Activated CD4-positive, alpha-beta memory T cell treated with anti-CD3 and anti-CD28 coated beads for 36 hours (primary cell): ENCODE results near the gene SMTNL1. TPM values are rescaled to one million over a fixed set of nuclear protein-coding genes. Genes with fewer than 3 reads are reported as not detected.

Experiments
- CTCF ChIA-PET: fragments of 350-600 bp; sonication (Branson Sonifier 250); formaldehyde crosslinking; loops from one replicate; lab custom pipeline; 2021; ENCODE audit warnings: antibody characterized with exemption, inconsistent platforms; lab: Charles Lee
- POLR2A ChIA-PET: fragments of 350-600 bp; sonication (Branson Sonifier 250); formaldehyde crosslinking; loops from one replicate; lab custom pipeline; 2021; ENCODE audit warnings: antibody characterized with exemption; lab: Charles Lee
- DNase-seq: peaks from one replicate; pipeline ENCODE4 v3.0.0-alpha.2; 2020
- H3K27ac Mint-ChIP-seq: one replicate; pipeline ENCODE4 v1.8.0; 2021; ENCODE audit warnings: mixed read lengths
- H3K27me3 Mint-ChIP-seq: one replicate; pipeline ENCODE4 v1.8.0; 2021; ENCODE audit warnings: mixed read lengths
- H3K36me3 Mint-ChIP-seq: one replicate; pipeline ENCODE4 v1.8.0; 2021; ENCODE audit warnings: mixed read lengths
- H3K4me1 Mint-ChIP-seq: one replicate; pipeline ENCODE4 v1.8.0; 2021; ENCODE audit warnings: low read depth, mixed read lengths
- H3K4me3 Mint-ChIP-seq: one replicate; pipeline ENCODE4 v1.8.0; 2021; ENCODE audit warnings: mild to moderate bottlenecking, mixed read lengths
- H3K9me3 Mint-ChIP-seq: one replicate; pipeline ENCODE4 v1.8.0; 2021; ENCODE audit warnings: mixed read lengths
- intact Hi-C: fragments of 100-400 bp; cut with micrococcal nuclease; formaldehyde crosslinking; loops from one replicate; pipeline ENCODE4 v1.15.1; 2023
- total RNA-seq, 2 experiments: library from RNA; stranded (reverse); gene quantifications; one replicate each; pipeline ENCODE4 v1.2.3, GENCODE V29; 2021

The SMTNL1 gene
- total RNA-seq, 2 experiments from 2014 or later, result not detected

DNA sequence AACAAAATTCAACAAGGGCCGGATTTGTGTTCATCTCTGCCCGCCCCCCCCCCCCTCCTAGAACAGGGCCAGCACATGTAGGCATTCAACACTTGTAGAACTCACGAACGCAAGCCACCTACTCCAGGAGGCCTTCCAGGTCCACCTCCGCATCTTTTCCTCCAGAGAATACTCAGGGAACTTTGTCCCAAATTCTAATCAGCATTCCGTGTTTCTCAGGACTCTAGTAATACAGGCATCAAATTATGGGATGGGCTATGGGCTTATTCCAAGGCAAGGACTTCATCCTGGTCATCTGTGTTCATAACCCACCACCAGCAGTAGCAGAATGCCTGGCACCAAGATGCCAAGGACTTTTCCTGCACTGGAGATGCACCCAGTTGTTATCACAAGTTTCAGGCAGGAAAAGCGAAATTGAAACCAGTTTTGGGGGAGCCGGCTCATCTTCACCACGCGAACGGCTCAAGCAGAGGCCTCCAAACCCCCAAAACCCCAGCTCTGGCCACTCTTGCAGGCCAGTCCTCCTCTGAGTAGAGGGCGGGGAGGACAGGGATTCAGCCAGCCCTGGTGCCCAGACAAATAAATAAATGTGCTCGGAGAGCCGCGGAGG, 29.6 kb downstream of the SMTNL1 start:
- ChIA-PET CTCF (interaction anchor here (0.8 to 5.9 kb wide), 19 partner anchors 20 to 243 kb away, joined by 3 to 104 read pairs (median 9); partner anchors contain the start of genes RTN4RL2, SLC43A1, TNKS1BP1 and YPEL4), POLR2A (interaction anchor here (1.2 kb wide), 2 partner anchors 72 to 78 kb away, joined by 3 to 4 read pairs; no protein-coding TSS in a partner anchor)
- intact Hi-C loops, result loop anchor here (1.0 to 5.0 kb wide), 6 partner anchors 37 to 1011 kb away; partner anchors contain the start of genes MED19, P2RX3, SELENOH and SSRP1
- H3K4me1 Mint-ChIP-seq, result peaks cover 38% of the 10 kb centered on the region
- H3K36me3 Mint-ChIP-seq, result peaks cover 20% of the 10 kb centered on the region
- H3K27me3 Mint-ChIP-seq, result no peaks in the 10 kb centered on the region
- peak overlapping the region; percentile 98 for H3K27ac Mint-ChIP-seq
- H3K9me3 Mint-ChIP-seq, result no peaks in the 10 kb centered on the region
- peak overlapping the region; percentile 92 for H3K4me3 Mint-ChIP-seq
- DNase-seq, result peak; percentile 44

DNA sequence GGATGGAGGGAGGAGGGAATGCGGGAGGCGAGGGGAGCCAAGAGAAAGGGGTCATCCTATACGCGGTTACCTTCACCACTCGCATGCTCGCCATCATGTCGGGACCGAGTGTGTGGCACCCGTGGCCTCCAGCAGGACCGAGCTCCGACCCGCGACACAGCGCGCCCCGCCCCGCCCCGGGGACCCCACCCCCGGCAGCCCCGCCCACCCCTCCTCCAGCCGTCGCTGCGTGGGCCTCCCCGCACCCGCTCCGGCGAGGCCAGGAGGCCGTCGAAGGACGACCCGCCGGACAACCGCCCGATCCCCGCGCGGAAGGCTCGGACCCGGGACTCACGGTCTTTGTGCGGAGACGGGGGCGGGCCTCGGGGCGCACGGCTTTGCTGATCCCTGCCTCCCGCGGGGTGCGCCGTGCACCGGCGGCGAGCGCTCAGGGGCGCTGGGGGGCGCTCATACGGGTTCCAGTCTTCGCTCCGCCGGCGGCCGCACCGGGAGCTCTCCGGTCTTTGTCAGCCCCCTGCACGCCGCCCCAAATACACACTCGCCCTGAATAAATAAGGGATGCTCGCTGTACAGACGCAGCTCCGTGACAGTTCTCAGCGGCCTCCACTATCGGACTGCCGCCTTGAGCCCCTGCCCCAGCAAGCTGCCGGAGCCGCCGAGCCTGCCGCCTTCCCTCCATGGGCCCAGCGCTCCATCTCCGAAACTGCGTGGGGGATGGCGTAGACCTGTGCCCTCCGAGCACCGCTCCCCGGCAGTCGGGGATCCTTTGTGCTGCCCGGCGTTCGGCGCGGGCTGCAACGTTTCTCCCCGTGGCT, 30.3 kb downstream of the SMTNL1 start, which contains the start of gene UBE2L6:
UBE2L6 (minus strand) TSS at position 158 of the 815 bp plus-strand sequence; CDS start at position 97, 61 bp downstream.
- intact Hi-C loops, result loop anchor here (1.0 to 5.0 kb wide), 6 partner anchors 74 to 955 kb away; partner anchors contain the start of genes P2RX3 and SSRP1
- CTCF ChIA-PET, result interaction anchor here (0.6 to 5.9 kb wide), 29 partner anchors 20 to 243 kb away, joined by 3 to 104 read pairs (median 4); partner anchors contain the start of genes RTN4RL2, SLC43A1, TNKS1BP1 and YPEL4
- Mint-ChIP-seq H3K27me3 (no peaks in the 10 kb centered on the region), H3K9me3 (no peaks in the 10 kb centered on the region), H3K27ac (peak within 1 kb of the TSS; percentile 98), H3K36me3 (peaks cover 19% of the 10 kb centered on the region), H3K4me3 (peak within 1 kb of the TSS; percentile 92), H3K4me1 (peaks cover 31% of the 10 kb centered on the region)
- DNase-seq, result peak; percentile 70
- POLR2A ChIA-PET, result interaction anchor here (0.5 to 1.2 kb wide), 5 partner anchors 71 to 181 kb away, joined by 3 to 4 read pairs (median 3); no protein-coding TSS in a partner anchor

- Mint-ChIP-seq H3K4me3 (peak overlapping the region; percentile 92), H3K4me1 (peaks cover 28% of the 10 kb centered on the region), H3K27me3 (no peaks in the 10 kb centered on the region), H3K9me3 (no peaks in the 10 kb centered on the region), H3K36me3 (peaks cover 18% of the 10 kb centered on the region), H3K27ac (peak overlapping the region; percentile 89)
- intact Hi-C loops, result loop anchor here (1.0 to 5.0 kb wide), 6 partner anchors 73 to 954 kb away; partner anchors contain the start of genes P2RX3 and SSRP1
- DNase-seq, result peak; percentile 94
- ChIA-PET CTCF (interaction anchor here (0.5 to 5.9 kb wide), 27 partner anchors 21 to 244 kb away, joined by 3 to 104 read pairs (median 5); partner anchors contain the start of genes RTN4RL2, SLC43A1, TNKS1BP1 and YPEL4), POLR2A (interaction anchor here (0.9 to 1.2 kb wide), 5 partner anchors 71 to 144 kb away, joined by 3 to 4 read pairs (median 3); no protein-coding TSS in a partner anchor)
These were observed 31.0 kb downstream of the SMTNL1 start for GRCh38 chr11:57568330-57568766.

GRCh38 chr11:57571606-57572005, 34.2 kb downstream of the SMTNL1 start:
- no peak for DNase-seq
- peaks cover 7% of the 10 kb centered on the region for H3K4me1 Mint-ChIP-seq
- POLR2A ChIA-PET, result no interaction called here
- intact Hi-C loops, result no loop called here
- peaks cover 2% of the 10 kb centered on the region for H3K27me3 Mint-ChIP-seq
- H3K4me3 Mint-ChIP-seq, result no peak overlapping the region
- peaks cover 8% of the 10 kb centered on the region for H3K36me3 Mint-ChIP-seq
- H3K27ac Mint-ChIP-seq, result no peak overlapping the region
- CTCF ChIA-PET, result interaction anchor here (1.0 to 5.9 kb wide), 5 partner anchors 45 to 229 kb away, joined by 3 to 104 read pairs (median 5); no protein-coding TSS in a partner anchor
- no peaks in the 10 kb centered on the region for H3K9me3 Mint-ChIP-seq

- intact Hi-C loops, result no loop called here
- CTCF ChIA-PET, result interaction anchor here (0.9 kb wide), 1 partner anchor 227 kb away, joined by 3 read pairs; no protein-coding TSS in a partner anchor
- Mint-ChIP-seq H3K4me3 (no peak overlapping the region), H3K36me3 (no peaks in the 10 kb centered on the region), H3K9me3 (no peaks in the 10 kb centered on the region), H3K4me1 (peaks cover under 1% of the 10 kb centered on the region), H3K27ac (no peak overlapping the region), H3K27me3 (peaks cover 3% of the 10 kb centered on the region)
- POLR2A ChIA-PET, result no interaction called here
- no peak for DNase-seq
These were observed 36.7 kb downstream of the SMTNL1 start for GRCh38 chr11:57574061-57574460.

DNA sequence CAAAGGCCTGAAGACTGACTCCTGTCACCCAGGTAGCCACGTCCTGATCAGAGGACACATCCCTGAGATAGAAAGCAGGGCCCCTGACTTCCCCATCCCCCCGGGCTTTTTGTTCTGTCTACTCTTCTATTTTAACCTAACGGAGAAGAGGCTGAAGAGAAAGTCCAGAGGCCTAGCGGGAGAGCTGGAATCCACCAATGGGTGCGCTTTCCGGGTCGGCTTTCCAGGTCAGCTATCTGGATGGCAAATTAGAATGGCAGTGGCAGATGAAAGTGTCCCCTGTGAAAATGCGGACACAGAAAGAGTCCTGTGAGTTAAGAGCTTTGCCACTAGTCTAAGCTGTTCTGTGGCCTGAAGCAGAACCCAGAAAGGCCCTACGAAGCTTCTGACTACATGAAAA, 46.9 kb downstream of the SMTNL1 start:
- CTCF ChIA-PET, result no interaction called here
- no peak overlapping the region for H3K4me3 Mint-ChIP-seq
- H3K4me1 Mint-ChIP-seq, result no peaks in the 10 kb centered on the region
- no peak for DNase-seq
- no peak overlapping the region for H3K27ac Mint-ChIP-seq
- H3K9me3 Mint-ChIP-seq, result no peaks in the 10 kb centered on the region
- POLR2A ChIA-PET, result no interaction called here
- intact Hi-C loops, result no loop called here
- H3K27me3 Mint-ChIP-seq, result peaks cover 2% of the 10 kb centered on the region
- H3K36me3 Mint-ChIP-seq, result no peaks in the 10 kb centered on the region

GRCh38 chr11:57585301-57585700, 47.9 kb downstream of the SMTNL1 start:
- no peak overlapping the region for H3K4me3 Mint-ChIP-seq
- DNase-seq, result no peak
- no peaks in the 10 kb centered on the region for H3K36me3 Mint-ChIP-seq
- H3K4me1 Mint-ChIP-seq, result no peaks in the 10 kb centered on the region
- POLR2A ChIA-PET, result no interaction called here
- no peaks in the 10 kb centered on the region for H3K9me3 Mint-ChIP-seq
- intact Hi-C loops, result no loop called here
- no peak overlapping the region for H3K27ac Mint-ChIP-seq
- CTCF ChIA-PET, result no interaction called here
- H3K27me3 Mint-ChIP-seq, result peaks cover 2% of the 10 kb centered on the region

DNA sequence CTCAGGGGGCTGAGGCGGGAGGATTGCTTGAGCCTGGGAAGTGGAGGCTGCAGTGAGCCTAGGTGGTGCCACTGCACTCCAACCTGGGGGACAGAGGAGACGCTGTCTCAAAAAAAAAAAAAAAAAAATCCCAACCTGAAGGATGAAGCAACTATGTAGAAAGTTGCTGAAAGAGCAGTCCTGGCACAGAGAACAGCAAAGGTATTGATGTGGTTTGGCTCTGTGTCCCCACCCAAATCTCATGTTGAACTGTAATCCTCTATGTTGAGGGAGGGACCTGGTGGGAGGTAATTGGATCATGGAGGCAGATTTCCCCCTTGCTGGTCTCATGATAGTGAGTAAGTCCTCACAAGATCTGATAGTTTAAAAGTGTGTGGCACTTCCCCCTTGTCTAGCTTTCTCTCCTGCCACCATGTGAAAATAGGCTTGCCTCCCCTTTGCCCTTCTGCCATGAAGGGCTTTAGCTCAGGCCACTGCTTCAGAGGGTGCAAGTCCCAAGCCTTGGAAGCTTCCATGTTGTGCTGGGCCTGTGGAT, 49.4 kb downstream of the SMTNL1 start:
- DNase-seq, result no peak
- Mint-ChIP-seq H3K36me3 (no peaks in the 10 kb centered on the region), H3K9me3 (no peaks in the 10 kb centered on the region), H3K4me1 (no peaks in the 10 kb centered on the region), H3K27me3 (peaks cover 5% of the 10 kb centered on the region), H3K4me3 (no peak overlapping the region), H3K27ac (no peak overlapping the region)
- CTCF ChIA-PET, result no interaction called here
- POLR2A ChIA-PET, result no interaction called here
- intact Hi-C loops, result no loop called here

DNA sequence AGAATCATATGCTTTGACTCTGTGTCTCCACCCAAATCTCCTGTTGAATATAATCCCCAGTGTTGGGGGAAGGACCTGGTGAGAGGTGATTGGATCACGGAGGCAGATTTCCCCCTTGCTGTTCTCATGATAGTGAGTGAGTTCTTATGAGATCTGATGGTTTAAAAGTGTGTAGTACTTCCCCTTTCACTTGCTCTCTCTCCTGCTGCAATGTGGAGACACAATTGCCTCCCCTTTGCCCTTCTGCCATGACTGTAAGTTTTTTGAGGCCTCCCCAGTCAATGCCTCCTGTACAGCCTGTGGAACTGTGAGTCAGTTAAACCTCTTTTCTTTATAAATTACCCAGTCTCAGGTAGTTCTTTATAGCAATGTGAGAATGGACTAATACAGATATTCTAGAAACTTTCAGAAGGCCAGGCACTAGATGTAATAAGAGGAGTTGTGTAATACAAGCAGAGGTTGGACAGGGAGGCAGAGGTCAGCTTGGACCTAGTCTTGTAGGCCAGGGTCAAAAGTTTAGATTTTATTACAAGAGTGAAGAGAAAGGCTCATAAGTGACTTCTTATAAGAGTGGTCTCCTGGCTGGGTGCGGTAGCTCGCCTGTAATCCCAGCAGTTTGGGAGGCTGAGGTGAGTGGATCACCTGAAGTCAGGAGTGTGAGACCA, 50.8 kb downstream of the SMTNL1 start:
- H3K27ac Mint-ChIP-seq, result no peak overlapping the region
- H3K4me1 Mint-ChIP-seq, result no peaks in the 10 kb centered on the region
- no peak for DNase-seq
- H3K36me3 Mint-ChIP-seq, result no peaks in the 10 kb centered on the region
- no peak overlapping the region for H3K4me3 Mint-ChIP-seq
- peaks cover 4% of the 10 kb centered on the region for H3K27me3 Mint-ChIP-seq
- no peaks in the 10 kb centered on the region for H3K9me3 Mint-ChIP-seq
- CTCF ChIA-PET, result no interaction called here
- intact Hi-C loops, result no loop called here
- POLR2A ChIA-PET, result no interaction called here

DNA sequence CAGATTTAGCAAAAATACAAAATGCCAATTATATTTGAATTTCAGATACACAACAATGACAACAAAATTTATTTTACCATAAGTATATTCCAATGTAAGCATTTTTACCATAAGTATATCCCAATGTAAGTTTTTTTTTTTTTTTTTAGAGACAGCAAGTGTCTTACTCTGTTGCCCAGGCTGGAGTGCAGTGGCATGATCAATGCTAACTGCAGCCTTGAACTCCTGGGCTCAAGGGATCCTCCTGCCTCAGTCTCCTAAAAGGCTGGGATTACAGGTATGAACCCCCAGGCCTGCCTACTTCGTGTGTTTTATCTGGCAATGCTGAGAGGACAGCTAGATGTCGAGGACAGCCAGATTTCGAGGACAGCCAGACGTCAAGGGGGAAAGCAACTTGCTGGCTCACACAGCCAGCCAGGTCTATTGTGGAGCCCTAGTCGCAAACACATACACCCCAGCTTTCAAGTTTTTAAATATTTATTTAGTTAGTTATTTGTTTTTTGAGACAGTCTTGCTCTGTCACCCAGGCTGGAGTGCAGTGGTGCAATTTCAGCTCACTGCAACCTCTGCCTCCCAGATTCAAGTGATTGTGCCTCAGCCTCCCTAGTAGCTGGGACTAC, 59.0 kb downstream of the SMTNL1 start:
- intact Hi-C loops, result no loop called here
- Mint-ChIP-seq H3K4me3 (no peak overlapping the region), H3K9me3 (no peaks in the 10 kb centered on the region), H3K4me1 (no peaks in the 10 kb centered on the region), H3K27ac (no peak overlapping the region), H3K36me3 (no peaks in the 10 kb centered on the region), H3K27me3 (peaks cover 35% of the 10 kb centered on the region)
- DNase-seq, result no peak
- ChIA-PET CTCF (interaction anchor here (2.1 kb wide), 1 partner anchor 48 kb away, joined by 6 read pairs; no protein-coding TSS in a partner anchor), POLR2A (no interaction called here)

- Mint-ChIP-seq H3K4me1 (no peaks in the 10 kb centered on the region), H3K36me3 (no peaks in the 10 kb centered on the region), H3K4me3 (no peak within 1 kb of the TSS), H3K27me3 (peaks cover 37% of the 10 kb centered on the region), H3K9me3 (no peaks in the 10 kb centered on the region), H3K27ac (no peak within 1 kb of the TSS)
- DNase-seq, result no peak
- POLR2A ChIA-PET, result no interaction called here
- intact Hi-C loops, result no loop called here
- CTCF ChIA-PET, result interaction anchor here (2.1 kb wide), 1 partner anchor 47 kb away, joined by 6 read pairs; no protein-coding TSS in a partner anchor
These were observed 60.1 kb downstream of the SMTNL1 start, which contains the start of gene SERPING1 for GRCh38 chr11:57597461-57597915. Gene SERPING1 (plus strand): TSS chr11:57597685. CDS start chr11:57598271, 586 bp downstream.
